Activated CD4-positive, alpha-beta T cell treated with anti-CD3 and anti-CD28 coated beads, Interleukin-2, amount 50 U/mL, for 4 hours (primary cell): Measurements from ENCODE around the gene METTL1.
"Not testable (repeated sequence)": the region's sequence is repeated elsewhere in the genome, so short reads cannot be mapped to it uniquely, and the experiment has no call there.

Experiments used
- DNase-seq, 2 experiments: peaks; one replicate each; pipeline ENCODE4 v3.0.0-alpha.2; 2020

Gene METTL1

DNA sequence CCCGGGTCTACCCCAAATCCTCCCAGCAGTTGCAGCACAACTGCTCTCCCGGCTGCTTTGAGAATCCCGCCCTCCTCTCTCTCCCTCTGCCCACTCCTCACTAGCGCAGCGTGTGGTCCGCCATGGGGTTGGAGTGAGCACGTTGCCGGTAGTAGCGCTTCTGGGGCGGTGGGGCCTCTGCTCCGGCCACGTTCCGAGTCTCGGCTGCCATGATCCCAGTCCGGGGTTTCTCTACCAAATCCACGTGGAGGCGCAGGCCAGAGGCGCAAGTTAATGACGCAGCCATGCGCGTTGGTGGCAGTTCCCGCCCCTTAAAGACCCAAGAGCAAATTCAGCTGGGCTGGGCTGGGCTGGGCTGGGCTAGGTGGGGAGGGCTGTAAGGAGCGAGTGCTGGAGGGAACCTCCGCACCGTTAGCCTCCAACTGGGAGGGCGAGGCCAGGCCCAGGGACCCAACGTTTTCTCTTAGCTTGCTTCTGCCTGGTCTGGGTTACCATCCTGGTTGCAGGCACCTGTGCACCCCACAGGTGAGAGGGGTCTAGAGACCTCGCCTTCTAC, at the start of gene METTL1:
TSS of gene METTL1 (minus strand) at position 233 of the 556 bp plus-strand sequence. CDS start at position 211, 22 bp downstream.
- peak; percentile 92 to 93 for DNase-seq

DNA sequence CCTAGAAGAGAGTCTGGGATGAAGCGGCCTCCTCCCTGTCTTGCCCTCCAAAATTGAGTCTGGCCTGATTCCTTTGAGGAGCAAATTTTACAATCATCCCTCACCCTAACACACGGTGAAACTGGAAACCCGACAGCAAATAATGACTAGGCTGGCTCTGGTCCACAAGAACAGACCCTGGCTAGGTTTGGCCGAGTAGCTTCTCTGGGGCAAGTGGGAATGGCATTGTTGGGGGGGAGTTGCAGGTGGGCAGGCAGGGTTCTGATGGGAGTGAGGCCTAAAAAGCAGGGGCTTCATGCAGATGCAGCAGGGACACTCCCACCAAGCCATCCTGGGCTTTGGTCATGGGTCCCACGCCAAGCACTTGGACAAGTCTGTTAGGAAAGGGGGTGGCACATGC, 49.1 kb upstream of the METTL1 start:
- DNase-seq = not testable (repeated sequence)

DNA sequence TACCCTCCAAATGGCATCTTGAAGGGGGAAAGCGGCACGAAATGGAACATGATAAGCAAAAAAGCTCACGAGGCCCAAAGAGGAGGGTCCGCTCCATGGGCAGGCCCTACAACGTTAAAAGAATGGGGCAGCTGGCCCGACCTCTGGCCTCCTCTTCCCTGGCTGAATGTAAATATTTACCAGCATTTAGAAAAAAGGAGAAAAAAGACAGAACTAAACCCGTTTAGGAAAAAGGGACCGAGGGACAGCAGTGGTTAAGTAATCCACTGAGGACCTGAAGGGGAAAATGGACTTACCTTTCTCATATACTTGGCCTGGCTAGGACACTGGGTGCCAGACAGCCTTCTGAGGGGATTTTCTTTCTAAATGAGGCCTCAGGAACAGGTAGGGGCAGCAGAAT, 48.2 kb upstream of the METTL1 start:
- DNase-seq = not testable (repeated sequence)

DNA sequence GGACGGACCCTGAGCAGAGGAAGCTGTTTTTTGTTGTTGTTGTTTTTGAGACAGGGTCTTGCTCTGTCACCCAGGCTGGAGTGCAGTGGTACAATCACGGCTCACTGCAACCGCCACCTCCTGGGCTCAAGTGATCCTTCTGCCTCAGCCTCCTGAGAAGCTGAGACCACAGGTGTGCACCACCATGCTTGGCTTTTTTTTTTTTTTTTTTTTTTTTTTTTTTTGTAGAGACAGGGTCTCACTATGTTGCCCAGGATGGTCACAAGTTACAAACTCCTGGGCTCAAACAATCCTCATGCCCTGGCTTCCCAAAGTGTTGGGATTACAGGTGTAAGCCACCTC, 46.1 kb upstream of the METTL1 start:
- not testable (repeated sequence) for DNase-seq

DNA sequence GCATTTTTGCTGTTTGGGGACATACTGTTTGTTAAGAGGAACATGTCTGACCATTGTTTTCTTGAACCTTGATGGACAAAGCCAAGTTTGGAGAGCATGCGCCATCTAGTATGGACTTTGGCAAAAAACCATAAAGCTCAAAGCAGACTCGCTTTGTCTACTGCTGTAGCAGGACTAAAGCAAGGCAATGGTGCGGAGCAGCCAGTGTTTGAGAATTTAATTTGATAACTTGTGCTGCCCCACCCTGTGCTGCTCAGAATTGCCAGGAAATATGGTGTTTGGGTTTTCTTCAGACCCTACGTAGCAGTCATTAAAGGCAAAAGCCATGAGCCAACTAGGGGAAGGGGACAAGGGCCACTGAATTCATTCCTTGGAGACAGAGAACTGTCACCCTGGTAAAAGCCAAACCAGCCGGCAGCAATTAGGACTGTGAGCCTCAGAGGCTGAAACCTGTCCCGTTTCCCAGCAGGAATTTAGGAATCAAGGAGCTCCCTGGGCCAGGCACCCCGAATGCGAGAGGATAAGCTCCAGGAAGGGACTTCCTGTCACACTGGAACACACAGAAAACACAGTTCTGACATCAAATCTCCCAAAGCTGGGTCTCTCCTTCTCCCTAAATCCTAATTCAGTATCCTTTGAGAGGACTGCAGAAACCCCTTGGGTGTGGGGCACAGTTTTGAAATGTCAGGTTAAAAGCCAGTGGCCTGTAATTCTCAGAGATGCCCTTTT, 45.5 kb upstream of the METTL1 start:
- no peak for DNase-seq

DNA sequence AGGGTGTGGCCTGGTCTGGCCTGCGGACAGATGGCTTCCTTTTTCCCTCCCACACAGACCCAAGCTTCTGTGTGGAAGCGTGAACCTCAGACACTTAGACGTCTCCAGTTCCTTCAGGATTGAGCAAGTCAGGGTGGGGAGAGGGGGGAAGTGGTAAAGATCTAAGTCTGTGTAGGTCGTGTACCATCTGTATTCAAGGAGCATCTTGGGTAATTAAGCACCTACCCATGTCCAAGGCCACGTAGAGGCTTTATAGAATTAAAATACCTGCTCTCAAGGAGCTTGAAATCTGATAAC, 44.9 kb upstream of the METTL1 start:
- DNase-seq = no peak

DNA sequence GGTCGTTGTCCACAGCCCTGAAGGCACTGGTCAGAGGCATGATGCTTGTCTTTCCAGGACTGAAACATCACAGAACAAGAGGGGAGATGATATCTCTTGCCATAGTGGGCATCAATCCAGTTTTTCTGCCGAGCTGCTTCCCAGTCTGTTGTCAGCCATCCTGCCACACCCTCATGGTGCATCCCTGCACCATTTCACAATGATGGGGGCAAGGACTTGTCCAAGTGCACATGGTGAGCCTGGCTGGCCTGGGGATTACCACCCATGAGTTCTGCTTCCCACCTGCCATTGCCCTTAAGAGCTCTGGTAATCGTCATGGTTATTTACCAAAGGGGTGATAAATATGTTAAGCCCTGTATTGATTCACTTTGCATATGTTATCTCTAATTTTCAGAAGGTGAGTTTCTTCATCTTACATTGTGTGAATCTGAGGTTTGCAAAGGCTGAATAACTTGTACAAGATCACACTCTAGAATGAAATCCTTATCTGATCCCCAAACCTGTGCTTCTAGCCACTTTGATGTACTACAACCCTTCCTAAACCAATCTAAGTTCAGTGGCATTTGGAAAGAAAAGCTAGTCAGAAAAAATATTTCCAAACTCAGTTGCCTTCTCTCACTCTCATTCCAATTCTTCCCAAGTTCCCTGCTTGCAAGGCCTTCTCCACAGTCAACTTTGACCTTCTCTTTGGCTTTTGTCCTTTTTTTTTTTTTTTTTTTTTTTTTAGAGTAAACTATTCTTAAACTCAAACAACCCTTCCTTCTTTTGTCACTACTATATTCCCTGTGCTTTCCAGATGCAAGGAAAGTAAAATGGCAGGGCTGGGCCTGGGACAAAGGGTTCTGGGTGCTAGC, 44.3 kb upstream of the METTL1 start:
- DNase-seq = no peak

DNA sequence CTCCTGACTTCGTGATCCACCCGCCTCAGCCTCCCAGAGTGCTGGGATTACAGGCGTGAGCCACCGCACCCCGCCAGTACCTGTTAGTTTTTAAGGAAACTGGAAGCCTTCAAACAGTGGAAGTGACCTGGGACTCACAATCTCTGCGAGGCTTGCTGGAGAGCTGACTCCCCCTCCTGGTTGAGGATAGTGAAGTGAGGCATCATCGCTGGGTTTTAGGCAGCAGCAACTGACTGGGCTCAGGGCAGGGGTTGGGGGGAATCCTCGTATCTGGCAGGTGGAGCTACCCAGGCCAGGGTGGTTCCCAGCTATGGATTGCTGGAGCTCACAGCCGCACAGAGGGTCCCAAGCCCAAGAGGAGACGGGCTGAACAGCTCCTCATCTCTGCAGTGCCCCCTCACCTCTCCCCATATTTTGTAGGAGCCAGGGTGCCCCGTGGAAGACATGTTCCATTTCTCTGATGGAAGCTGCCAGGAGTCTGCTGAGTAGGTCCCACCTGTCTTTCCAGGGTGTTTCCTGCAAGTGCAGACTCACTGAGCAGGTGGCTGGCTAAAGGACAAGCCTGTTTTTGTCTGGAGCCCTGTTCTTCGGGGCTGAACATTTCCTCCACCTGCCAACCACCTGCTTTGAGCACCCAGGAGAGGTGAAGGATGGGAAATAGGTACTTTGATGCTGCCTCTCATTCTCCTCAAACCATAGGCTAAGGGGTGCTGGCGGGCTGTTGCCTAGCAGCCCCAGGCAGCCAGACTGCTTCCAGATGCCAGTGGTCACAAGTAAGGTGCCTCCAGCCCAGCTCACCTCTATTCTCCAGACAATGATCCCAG, 43.5 kb upstream of the METTL1 start:
- no peak for DNase-seq

DNA sequence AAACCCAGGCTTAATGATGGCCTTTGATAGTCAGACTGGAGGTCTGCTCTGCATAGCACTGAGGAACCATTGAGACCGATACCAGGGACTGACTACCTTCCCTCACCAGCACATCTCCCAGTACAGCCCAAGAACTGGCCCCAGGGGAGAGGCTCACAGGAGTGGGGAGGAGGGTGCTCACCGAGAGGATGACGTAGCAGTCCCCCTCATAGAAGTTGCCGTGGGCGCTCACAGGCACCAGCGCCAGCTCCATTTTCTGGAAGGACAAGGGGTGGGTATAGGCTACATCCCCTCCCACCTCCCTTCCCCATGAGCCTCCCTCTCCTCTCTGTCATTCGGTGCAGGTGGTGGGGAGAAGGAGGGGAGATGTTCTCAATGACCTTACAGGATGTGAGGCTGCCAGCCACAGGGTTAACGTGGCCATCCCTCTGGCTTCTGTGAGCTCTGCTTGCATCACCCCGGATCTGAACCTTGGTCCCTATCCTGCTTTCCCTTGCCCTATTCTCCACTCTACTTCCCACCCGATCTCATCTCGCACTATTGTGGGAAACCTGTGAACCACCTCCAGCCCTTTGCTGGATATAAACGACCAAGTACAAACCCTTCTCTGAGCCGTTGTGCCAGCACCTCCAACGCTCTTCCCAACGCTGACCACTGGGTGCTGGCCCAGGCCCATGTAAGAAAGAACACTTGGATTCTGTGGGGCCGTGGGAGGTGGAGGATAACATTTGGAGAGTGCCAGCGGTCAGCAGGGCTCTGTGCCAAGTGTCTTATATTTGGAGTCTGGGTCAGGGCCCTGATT, 42.3 kb upstream of the METTL1 start:
- DNase-seq = no peak

DNA sequence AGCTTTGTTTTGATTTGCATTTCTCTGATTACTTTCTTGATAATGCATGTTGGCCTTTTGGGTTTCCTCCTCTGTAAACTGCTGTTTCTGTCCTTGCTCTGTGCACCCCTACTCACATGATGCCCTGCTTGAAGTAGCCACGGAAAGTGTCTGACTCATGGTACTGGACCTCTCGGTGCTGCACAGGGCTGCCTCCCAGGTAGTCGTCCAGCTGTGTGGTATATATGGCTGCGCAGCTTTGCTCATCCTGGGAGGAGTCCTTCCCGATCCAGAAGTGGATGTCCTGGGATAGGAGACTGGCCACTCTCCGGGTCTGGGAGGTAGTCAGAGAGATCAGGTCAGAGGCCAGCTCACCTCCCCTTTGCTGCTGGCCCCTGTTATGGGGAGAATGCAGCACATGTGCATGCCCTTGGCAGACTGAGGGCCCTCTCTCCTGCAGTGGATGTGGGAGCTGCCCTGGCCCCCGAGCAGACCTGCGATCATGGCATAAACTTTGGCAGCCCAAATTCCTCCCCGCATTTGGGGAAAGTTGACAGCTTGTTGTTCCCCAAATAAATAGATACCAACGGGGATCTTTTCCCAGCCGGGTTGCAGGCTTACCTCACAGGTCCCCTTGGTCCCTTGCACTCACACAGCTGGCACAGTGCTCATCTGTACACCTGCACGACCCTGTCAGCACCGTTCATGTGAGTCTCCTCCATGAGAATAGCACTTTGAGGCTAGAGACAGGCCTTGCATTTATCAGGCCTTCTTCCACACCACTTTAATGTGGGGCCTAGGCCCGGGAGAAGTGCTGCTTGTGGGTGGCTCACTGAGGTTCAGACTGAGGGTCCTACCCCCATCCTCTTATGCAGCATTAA, 41.4 kb upstream of the METTL1 start:
- DNase-seq = no peak

DNA sequence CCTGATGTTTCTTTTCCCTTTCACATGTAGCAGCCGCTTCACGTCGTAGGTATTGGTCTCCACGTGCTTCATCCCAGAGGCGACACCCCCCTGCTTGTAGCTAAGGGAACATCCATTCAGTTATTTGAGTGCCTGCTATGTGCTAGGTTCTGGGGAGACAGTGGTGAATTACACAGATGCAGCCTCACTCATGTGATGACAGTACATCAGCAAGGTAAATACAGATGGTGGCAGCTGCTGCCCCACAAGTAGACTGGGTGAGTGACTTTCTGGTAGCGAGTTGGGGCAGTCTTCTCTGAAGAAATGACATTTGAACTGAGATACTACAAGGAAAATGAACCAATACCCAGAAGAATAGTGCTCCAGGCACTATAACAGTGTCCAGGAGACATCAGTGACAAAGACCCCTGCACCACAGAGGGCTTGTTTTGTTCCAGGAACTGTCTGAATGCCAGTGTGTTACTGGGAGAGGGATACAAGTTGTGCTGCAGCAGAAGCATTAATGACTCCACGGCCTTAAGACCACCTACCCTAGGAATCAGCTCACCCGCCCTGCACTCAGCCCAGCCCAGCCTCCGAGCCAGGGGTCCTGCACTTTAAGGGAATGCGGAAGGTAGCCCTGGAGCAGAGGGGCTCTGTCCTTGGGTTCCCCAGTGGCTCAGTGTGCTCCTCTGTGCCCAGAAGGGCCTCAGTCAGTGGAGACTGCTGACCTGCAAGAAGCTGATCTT, 39.3 kb upstream of the METTL1 start:
- no peak for DNase-seq

DNA sequence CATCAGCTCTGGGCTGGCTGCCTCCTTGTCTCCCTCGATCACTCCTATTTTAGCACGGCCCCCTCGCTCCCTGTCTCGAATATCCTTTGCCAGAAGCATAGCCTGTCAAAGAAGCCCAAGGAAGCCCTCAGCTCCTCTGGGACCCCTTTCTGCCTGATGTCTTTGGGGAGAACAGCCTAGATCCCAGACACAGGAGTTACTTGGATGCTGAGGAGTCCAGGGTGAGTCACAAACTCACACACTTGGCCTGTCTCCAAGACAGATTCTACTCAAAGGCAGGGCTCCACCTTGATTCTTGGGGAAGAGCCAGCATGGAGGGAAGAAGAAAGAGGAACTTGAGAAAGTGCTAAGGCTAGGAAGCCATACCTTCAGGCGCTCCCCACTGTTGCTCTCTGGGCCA, 38.5 kb upstream of the METTL1 start:
- no peak for DNase-seq

DNA sequence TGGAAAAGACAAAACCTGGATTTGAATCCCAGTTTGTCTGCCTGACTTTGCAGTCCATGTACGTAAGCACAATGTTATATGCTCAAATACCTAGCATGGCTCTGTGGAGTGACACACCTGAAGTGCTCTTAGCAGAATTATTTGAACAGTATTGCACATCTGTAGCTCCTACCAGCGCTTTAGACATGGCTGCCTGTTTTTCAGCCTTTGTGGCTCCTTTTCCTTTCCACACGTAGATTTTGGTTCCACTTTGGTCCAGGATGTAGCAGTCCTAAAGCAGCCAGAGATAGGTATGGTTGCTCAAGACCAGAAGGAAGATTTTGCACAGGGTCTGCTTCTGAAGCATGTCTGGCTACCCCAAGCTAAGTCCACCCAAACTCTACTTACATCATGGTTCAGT, 37.5 kb upstream of the METTL1 start:
- no peak for DNase-seq

DNA sequence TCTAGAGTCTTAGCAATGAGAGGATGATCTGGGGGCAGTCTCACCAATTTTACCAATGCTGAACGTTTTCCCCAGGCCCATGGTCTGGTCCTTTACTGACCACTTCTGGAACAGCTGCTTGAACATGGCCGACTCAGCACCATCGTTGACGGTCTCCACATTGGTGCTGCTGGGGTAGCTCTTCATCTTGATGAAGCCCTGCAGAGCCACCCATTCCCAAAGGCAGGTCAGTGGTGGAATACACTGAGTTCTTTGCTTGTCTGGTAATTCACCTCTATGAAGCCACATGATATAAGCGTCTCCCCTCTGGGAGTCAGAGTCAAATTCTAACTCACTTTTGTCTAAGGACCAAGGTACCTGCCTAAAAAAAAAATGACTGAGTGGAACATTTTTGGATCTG, 36.4 kb upstream of the METTL1 start:
- no peak for DNase-seq

DNA sequence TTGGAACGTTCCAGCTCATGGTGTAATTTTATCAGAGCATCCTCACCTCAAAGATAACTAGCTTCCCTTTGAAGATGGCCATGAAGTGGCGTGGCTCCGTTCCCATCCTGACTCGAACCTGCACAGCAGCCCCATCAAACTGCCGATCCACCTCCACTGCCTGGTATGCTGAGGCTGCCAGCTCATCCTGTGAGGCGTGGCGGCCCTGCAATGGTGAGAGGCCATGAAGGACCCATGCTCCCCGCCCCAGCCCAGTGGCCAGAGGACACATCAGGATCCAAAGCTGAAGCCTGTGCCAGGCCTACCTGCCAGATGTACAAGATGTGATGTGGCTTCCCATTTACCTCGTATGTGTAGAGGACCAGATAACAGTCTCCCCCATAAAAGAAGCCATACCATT, 35.4 kb upstream of the METTL1 start:
- no peak for DNase-seq

DNA sequence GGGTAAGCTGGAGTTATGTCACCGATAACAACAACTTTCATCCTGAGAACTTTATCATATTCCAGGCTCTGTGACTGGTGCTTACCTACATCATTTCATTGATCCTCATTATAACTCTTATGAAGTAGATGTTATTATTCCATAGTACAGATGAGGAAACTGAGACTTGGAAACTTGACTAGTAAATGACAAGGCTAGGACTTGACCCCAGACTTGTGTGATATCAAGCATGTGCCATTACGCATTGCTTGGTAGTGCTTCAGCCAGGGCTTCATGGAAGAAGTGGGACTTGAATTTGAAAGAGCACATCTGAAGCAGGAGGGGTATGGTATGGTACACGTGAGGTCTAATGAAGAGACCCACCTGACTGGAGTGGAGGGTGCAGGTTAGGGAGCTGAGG, 34.8 kb upstream of the METTL1 start:
- no peak for DNase-seq

DNA sequence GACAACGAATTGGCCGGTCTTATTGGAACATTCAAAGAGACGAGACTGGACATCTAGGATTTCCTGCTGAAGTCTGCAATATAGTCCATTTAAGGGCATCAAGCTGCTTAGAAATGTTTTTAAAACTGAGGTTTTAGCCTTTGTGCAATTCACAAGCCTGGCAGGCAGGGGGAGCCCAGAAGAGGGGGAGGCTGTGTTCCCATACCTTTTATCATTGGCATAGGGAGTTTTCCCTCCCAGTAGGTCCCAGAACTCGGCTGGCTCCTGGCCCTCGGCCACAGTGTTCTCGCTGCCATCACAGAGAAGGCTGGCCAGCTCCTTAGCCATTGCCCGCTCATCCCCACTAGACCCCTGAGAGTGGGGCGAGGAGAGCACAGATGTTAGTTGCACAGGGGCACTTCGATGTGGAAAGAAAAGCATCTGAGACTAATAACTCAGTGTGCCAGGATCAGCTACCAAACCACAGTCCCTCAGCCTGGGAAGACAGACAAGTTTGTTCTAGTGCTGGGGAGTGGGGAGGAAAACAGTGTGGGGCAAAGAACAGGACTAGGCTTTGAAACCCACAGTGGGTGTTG, 31.5 kb upstream of the METTL1 start:
- DNase-seq = peak; percentile 15 to 30

DNA sequence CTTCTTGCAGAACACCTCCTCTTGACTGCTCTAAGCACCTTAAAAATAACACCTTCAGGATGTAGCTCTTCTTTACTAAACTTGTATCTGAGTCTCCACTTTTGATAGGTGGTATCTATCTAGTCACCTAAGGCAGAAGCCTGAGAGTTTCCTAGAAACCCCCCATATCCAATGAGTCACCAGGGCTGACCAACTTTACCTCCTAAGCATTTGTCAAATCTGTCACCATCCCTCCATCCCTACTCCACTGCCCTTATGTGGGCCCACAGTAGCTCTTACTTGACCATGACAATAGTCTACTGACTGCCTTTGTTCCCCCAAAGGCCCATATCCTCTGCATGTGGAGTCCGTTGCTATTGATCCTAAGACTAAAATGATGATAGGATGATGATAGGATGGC, 30.7 kb upstream of the METTL1 start:
- DNase-seq = no peak

DNA sequence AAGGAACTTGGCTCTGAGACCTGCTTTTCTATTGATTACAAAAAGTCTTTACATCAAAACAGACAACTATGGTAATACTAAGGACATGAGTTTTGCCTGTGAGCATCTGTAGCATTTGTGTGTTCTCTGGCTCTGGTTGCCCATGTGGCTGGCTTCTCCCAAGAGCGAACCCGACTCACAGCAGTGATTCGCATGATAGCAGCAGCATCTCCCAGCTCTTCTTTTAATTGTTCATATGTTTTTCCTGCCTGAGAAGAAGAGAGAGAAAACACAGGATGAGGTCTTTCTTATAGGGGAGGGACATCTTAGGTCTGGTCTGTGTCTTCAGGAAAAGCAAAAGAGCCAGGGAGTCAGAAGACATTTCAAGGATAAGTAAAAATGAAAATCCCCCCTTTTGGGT, 29.1 kb upstream of the METTL1 start:
- no peak for DNase-seq

DNA sequence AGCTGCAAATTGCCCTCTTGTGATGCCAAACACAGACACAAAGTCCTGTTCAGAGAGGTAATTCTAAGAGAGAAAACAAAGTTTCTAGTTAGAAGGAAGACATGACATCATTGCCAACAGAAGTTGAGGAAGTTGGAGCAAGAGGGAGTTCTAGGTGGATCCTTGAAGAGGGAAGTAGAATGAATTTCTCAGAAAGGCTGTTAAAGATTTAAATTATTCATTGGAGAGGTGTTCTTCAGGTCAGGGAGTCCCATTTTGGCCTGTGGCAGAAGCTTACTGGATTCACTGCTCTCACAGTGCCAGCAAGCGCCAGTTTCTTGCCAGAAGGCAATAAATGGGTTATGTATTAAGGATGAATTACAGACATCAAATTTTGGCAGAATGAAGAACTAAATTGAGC, 26.0 kb upstream of the METTL1 start:
- no peak for DNase-seq

DNA sequence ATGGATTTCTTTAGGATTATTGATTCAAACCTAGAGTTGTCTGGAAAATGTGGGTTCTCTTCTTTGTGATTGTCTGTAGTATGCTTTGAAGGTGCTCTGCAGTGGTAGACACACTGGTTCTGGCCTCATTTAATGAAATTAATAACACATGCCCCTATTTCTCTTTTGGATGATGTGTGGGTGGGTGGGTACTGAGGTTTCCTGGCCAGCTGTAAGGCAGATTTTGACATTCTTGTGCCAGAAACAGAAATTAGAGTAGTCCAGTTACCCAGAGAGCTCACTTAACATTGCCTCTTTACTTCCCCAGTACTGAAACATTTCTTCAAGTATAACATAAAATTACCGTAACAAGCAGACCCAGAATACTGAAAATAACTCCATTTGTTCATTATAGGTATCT, 25.1 kb upstream of the METTL1 start:
- no peak for DNase-seq
